Measurements from ENCODE around the gene PRR22. TPM values are rescaled to one million over a fixed set of nuclear protein-coding genes. Genes with fewer than 3 reads are reported as not detected.

The PRR22 gene
- total RNA-seq, 1 experiment from 2014 or later = 6.3 TPM

GRCh38 chr19:5829567-5830310 is 45.2 kb upstream of the PRR22 start:
- Mint-ChIP-seq H3K4me3 (ENCODE audit: low read depth, unreplicated experiment) (no peak overlapping the region), H3K4me1 (ENCODE audit: low read depth, unreplicated experiment) (no peaks in the 10 kb centered on the region), H3K9me3 (ENCODE audit: low read depth, unreplicated experiment) (no peaks in the 10 kb centered on the region), H3K27me3 (ENCODE audit: unreplicated experiment) (no peaks in the 10 kb centered on the region), H3K36me3 (ENCODE audit: insufficient read depth, unreplicated experiment) (peaks cover 12% of the 10 kb centered on the region), H3K27ac (ENCODE audit: unreplicated experiment) (no peak overlapping the region)
- CTCF ChIA-PET = interaction anchor here (0.6 kb wide), 1 partner anchor 8 kb away, joined by 3 read pairs; no protein-coding TSS in a partner anchor
- TF ChIP-seq CTCF (IDR thresholded peaks at IDR 0.05; ENCODE audit: unreplicated experiment) = no peak
- intact Hi-C loops (cut with micrococcal nuclease; ENCODE audit: unreplicated experiment) = no loop called here
- no TSS peak for BruUV-seq (replicated peaks)
- no peak for DNase-seq

- intact Hi-C loops (cut with micrococcal nuclease; ENCODE audit: unreplicated experiment) = no loop called here
- TF ChIP-seq CTCF (IDR thresholded peaks at IDR 0.05; ENCODE audit: unreplicated experiment) = no peak
- no TSS peak for BruUV-seq (replicated peaks)
- H3K4me3 Mint-ChIP-seq (ENCODE audit: low read depth, unreplicated experiment) = peak overlapping the region; percentile 72
- DNase-seq = no peak
- no peaks in the 10 kb centered on the region for H3K4me1 Mint-ChIP-seq (ENCODE audit: low read depth, unreplicated experiment)
- no peaks in the 10 kb centered on the region for H3K27me3 Mint-ChIP-seq (ENCODE audit: unreplicated experiment)
- CTCF ChIA-PET = interaction anchor here (1.3 kb wide), 1 partner anchor 25 kb away, joined by 7 read pairs; no protein-coding TSS in a partner anchor
- H3K27ac Mint-ChIP-seq (ENCODE audit: unreplicated experiment) = no peak overlapping the region
- H3K36me3 Mint-ChIP-seq (ENCODE audit: insufficient read depth, unreplicated experiment) = peaks cover 12% of the 10 kb centered on the region
- no peaks in the 10 kb centered on the region for H3K9me3 Mint-ChIP-seq (ENCODE audit: low read depth, unreplicated experiment)
Observed at GRCh38 chr19:5828661-5829566, 44.4 kb upstream of the PRR22 start.

- peaks cover 2% of the 10 kb centered on the region for H3K4me1 Mint-ChIP-seq (ENCODE audit: low read depth, unreplicated experiment)
- intact Hi-C loops (cut with micrococcal nuclease; ENCODE audit: unreplicated experiment) = no loop called here
- peak; percentile 77 for DNase-seq
- no peaks in the 10 kb centered on the region for H3K27me3 Mint-ChIP-seq (ENCODE audit: unreplicated experiment)
- H3K36me3 Mint-ChIP-seq (ENCODE audit: insufficient read depth, unreplicated experiment) = peaks cover 12% of the 10 kb centered on the region
- CTCF ChIA-PET = interaction anchor here (0.6 to 1.3 kb wide), 2 partner anchors 24 to 159 kb away, joined by 3 to 7 read pairs; no protein-coding TSS in a partner anchor
- BruUV-seq (replicated peaks) = no TSS peak
- peak overlapping the region; percentile 72 for H3K4me3 Mint-ChIP-seq (ENCODE audit: low read depth, unreplicated experiment)
- H3K9me3 Mint-ChIP-seq (ENCODE audit: low read depth, unreplicated experiment) = no peaks in the 10 kb centered on the region
- no peak for TF ChIP-seq CTCF (IDR thresholded peaks at IDR 0.05; ENCODE audit: unreplicated experiment)
- H3K27ac Mint-ChIP-seq (ENCODE audit: unreplicated experiment) = no peak overlapping the region
Observed at GRCh38 chr19:5827891-5828660, 43.5 kb upstream of the PRR22 start.

GRCh38 chr19:5827342-5827890 is 42.9 kb upstream of the PRR22 start:
- no peaks in the 10 kb centered on the region for H3K27me3 Mint-ChIP-seq (ENCODE audit: unreplicated experiment)
- H3K27ac Mint-ChIP-seq (ENCODE audit: unreplicated experiment) = no peak overlapping the region
- intact Hi-C loops (cut with micrococcal nuclease; ENCODE audit: unreplicated experiment) = no loop called here
- H3K36me3 Mint-ChIP-seq (ENCODE audit: insufficient read depth, unreplicated experiment) = peaks cover 12% of the 10 kb centered on the region
- no TSS peak for BruUV-seq (replicated peaks)
- CTCF ChIA-PET = interaction anchor here (0.6 to 1.3 kb wide), 2 partner anchors 23 to 160 kb away, joined by 3 to 7 read pairs; no protein-coding TSS in a partner anchor
- TF ChIP-seq CTCF (IDR thresholded peaks at IDR 0.05; ENCODE audit: unreplicated experiment) = no peak
- peaks cover 8% of the 10 kb centered on the region for H3K4me1 Mint-ChIP-seq (ENCODE audit: low read depth, unreplicated experiment)
- no peaks in the 10 kb centered on the region for H3K9me3 Mint-ChIP-seq (ENCODE audit: low read depth, unreplicated experiment)
- DNase-seq = no peak
- H3K4me3 Mint-ChIP-seq (ENCODE audit: low read depth, unreplicated experiment) = peak overlapping the region; percentile 72

Data from Calu3 (cell line).